Measurements from ENCODE around the gene OR13D1. TPM values are rescaled to one million over a fixed set of nuclear protein-coding genes. Genes with fewer than 3 reads are reported as not detected.

The OR13D1 gene, protein sequence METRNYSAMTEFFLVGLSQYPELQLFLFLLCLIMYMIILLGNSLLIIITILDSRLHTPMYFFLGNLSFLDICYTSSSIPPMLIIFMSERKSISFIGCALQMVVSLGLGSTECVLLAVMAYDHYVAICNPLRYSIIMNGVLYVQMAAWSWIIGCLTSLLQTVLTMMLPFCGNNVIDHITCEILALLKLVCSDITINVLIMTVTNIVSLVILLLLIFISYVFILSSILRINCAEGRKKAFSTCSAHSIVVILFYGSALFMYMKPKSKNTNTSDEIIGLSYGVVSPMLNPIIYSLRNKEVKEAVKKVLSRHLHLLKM
- not detected for total RNA-seq
- long read RNA-seq, donor 1, result 0 reads
- long read RNA-seq, donor 2, result 0 reads

DNA sequence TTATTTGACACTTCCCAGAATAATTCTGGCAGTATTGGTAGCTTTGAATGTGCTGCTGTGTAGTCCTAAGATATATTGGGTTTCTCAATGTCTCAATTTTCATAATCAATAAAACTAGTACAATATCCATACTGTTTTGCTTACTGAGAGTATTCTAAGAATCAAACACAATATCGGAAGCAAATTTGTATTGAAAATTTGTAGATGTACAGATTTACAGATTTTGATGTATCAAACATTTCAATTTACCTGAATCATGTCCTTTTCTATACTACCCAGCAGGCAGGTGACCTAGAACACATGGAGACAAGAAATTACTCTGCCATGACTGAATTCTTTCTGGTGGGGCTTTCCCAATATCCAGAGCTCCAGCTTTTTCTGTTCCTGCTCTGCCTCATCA is at the start of gene OR13D1:
Gene OR13D1 (plus strand): TSS at position 301 of the 400 bp plus-strand sequence. CDS start 0 bp downstream, at position 301.
- Histone ChIP-seq H3K9me3 (no peaks in the 10 kb centered on the region), H3K4me1 (ENCODE audit: low read depth) (no peaks in the 10 kb centered on the region), H3K4me3 (no peak within 1 kb of the TSS), H3K36me3 (ENCODE audit: low read depth) (no peaks in the 10 kb centered on the region)
- DNase-seq, result no peak
- intact Hi-C loops (cut with DNase I, micrococcal nuclease), result no loop called here
- ATAC-seq, result no peak
- TF ChIP-seq, protein P1, sequence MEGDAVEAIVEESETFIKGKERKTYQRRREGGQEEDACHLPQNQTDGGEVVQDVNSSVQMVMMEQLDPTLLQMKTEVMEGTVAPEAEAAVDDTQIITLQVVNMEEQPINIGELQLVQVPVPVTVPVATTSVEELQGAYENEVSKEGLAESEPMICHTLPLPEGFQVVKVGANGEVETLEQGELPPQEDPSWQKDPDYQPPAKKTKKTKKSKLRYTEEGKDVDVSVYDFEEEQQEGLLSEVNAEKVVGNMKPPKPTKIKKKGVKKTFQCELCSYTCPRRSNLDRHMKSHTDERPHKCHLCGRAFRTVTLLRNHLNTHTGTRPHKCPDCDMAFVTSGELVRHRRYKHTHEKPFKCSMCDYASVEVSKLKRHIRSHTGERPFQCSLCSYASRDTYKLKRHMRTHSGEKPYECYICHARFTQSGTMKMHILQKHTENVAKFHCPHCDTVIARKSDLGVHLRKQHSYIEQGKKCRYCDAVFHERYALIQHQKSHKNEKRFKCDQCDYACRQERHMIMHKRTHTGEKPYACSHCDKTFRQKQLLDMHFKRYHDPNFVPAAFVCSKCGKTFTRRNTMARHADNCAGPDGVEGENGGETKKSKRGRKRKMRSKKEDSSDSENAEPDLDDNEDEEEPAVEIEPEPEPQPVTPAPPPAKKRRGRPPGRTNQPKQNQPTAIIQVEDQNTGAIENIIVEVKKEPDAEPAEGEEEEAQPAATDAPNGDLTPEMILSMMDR (IDR thresholded peaks at IDR 0.05), result no peak

DNA sequence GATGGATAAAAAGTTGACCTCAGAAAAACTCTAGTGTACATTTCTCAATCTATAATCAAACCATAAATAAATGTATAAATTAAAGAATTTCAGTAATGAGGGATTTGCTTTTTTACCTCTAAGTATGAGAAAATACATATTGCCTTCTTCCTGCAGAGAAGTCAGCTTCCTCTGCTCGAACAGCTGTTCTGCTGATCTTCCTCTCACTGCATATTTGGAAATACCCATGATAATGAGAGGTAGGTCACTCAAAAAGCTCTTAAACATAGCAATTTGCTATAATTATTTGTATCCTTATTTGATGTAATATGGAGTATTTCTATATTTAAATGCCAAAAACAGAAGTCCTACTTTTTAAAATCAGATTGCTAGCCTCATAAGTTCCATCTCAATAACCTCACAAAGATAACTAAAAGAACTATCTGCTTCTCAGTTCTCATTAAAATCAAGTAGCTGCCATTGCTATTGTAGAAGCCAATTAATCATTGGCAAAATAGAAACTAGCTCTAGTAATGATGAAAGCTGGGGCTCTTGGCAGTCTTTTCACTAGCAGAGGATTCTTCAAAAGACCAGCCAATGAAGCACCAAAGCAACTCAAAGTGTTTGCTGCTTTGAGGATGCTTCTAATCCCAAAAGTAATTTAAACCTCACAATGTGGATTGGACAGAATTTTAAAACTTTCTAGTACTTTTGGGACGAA is 35.7 kb upstream of the OR13D1 start:
- ATAC-seq, result no peak
- TF ChIP-seq, protein P1 (IDR thresholded peaks at IDR 0.05), result no peak
- intact Hi-C loops (cut with DNase I, micrococcal nuclease), result no loop called here

DNA sequence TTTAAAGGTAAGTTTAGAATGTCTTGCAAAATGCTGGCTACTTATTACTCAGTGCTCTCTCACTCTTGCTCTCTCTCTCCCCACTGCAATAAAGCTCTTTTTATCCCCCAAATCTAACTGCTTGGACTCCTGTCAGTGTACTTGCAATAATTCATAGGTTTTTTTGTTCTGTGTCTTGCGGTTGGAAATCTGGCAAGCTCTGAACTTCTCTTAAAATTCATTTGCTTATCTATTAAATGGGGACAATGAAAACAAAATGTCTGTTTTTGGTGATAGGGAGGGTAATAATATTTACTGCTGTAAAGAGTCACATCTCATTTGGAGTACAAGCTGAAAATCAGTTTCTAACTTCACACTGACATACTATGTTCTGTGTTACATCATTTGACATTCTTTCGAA is 18.7 kb upstream of the OR13D1 start:
- TF ChIP-seq, protein P1 (IDR thresholded peaks at IDR 0.05), result no peak
- intact Hi-C loops (cut with DNase I, micrococcal nuclease), result no loop called here
- Histone ChIP-seq H3K36me3 (ENCODE audit: low read depth) (no peaks in the 10 kb centered on the region), H3K4me1 (ENCODE audit: low read depth) (no peaks in the 10 kb centered on the region), H3K4me3 (no peak overlapping the region), H3K9me3 (no peaks in the 10 kb centered on the region)
- no peak for ATAC-seq
- DNase-seq, result no peak

More for the DNA sequence above, 35.7 kb upstream of the OR13D1 start:
- no peak for DNase-seq
- Histone ChIP-seq H3K4me1 (ENCODE audit: low read depth) (no peaks in the 10 kb centered on the region), H3K36me3 (ENCODE audit: low read depth) (no peaks in the 10 kb centered on the region), H3K9me3 (peaks cover 3% of the 10 kb centered on the region), H3K4me3 (no peak overlapping the region)

DNA sequence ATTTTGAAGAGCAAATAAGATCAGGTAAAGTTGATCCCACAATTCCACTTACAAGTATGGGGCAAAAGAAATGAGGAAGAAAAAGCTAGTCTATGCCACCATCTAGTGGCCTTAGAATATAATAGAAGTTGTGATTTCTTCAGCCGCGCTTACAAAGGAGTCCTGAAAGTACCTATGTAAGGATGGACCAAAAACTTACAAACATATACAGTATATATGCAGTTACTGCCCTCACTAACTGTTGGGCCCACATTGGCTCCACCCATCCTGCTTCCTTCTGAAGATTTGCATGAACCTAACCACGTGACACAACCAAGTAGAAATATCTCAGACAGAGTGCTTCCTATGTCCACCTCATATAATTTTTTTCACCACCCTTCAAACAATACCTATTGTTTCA is 11.7 kb upstream of the OR13D1 start:
- Histone ChIP-seq H3K4me3 (no peak overlapping the region), H3K4me1 (ENCODE audit: low read depth) (no peaks in the 10 kb centered on the region), H3K9me3 (no peaks in the 10 kb centered on the region), H3K36me3 (ENCODE audit: low read depth) (no peaks in the 10 kb centered on the region)
- intact Hi-C loops (cut with DNase I, micrococcal nuclease), result no loop called here
- ATAC-seq, result peak; percentile 44
- TF ChIP-seq, protein P1 (IDR thresholded peaks at IDR 0.05), result no peak
- DNase-seq, result no peak

DNA sequence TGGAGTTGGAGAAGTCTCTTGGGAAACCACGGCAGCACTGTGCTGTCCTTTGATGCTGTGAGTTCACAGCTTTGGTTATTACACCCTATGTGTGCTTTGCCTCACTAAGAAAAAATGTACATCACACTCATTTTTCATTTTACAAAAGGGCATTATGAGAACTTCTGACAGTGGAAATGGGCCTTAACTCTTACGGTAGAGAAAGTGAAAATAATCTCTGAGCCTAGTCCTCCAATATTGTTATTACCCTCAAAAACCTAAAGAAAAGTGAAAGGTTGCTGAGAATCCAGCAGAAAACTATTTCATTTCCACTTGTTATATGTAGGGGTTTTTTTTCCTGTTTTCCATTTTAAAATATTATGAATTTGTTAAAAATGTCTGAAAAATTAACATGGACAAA is 8.2 kb upstream of the OR13D1 start:
- no peaks in the 10 kb centered on the region for H3K9me3 ChIP-seq
- ATAC-seq, result no peak
- TF ChIP-seq, protein P1 (IDR thresholded peaks at IDR 0.05), result no peak

More for the DNA sequence above, 8.2 kb upstream of the OR13D1 start:
- intact Hi-C loops (cut with DNase I, micrococcal nuclease), result no loop called here
- DNase-seq, result no peak
- Histone ChIP-seq H3K4me1 (ENCODE audit: low read depth) (no peaks in the 10 kb centered on the region), H3K4me3 (no peak overlapping the region), H3K36me3 (ENCODE audit: low read depth) (no peaks in the 10 kb centered on the region)
